H9 (cell line): Measurements from ENCODE around the gene FLT1. TPM values are rescaled to one million over a fixed set of nuclear protein-coding genes. Genes with fewer than 3 reads are reported as not detected.

ENCODE experiments used
- DNase-seq: peaks from one replicate; pipeline ENCODE4 v3.0.0-alpha.2; 2017
- H2AFZ ChIP-seq: one replicate; pipeline ENCODE4 v1.6.1; 2013; ENCODE audit warnings: mild to moderate bottlenecking, low read length, control low read depth, moderate library complexity
- H2AK5ac ChIP-seq: 2 replicates; pipeline ENCODE4 v1.6.1; 2013; ENCODE audit warnings: low read length, control low read depth, mixed read lengths; ENCODE audit not compliant: insufficient read length
- H2BK120ac ChIP-seq: one replicate; pipeline ENCODE4 v1.6.1; 2013; ENCODE audit warnings: low read depth, mild to moderate bottlenecking, low read length, control low read depth, inconsistent platforms; ENCODE audit not compliant: poor library complexity, severe bottlenecking
- H2BK12ac ChIP-seq: 2 replicates; pipeline ENCODE4 v1.6.1; 2013; ENCODE audit warnings: low read length, control low read depth, mixed read lengths, low read depth; ENCODE audit not compliant: insufficient read length
- H2BK15ac ChIP-seq: 2 replicates; pipeline ENCODE4 v1.6.1; 2013; ENCODE audit warnings: low read depth, low read length, control low read depth
- H2BK20ac ChIP-seq: one replicate; pipeline ENCODE4 v1.6.1; 2013; ENCODE audit warnings: low read depth, mild to moderate bottlenecking, low read length, control low read depth, inconsistent platforms; ENCODE audit not compliant: poor library complexity, severe bottlenecking
- H2BK5ac ChIP-seq: 2 replicates; pipeline ENCODE4 v1.6.1; 2013; ENCODE audit warnings: low read length, control low read depth, mixed read lengths; ENCODE audit not compliant: insufficient read length
- H3K14ac ChIP-seq: 2 replicates; pipeline ENCODE4 v1.6.1; 2013; ENCODE audit warnings: low read length, control low read depth; ENCODE audit not compliant: insufficient read depth
- H3K18ac ChIP-seq: 2 replicates; pipeline ENCODE4 v1.6.1; 2013; ENCODE audit warnings: low read depth, mild to moderate bottlenecking, mixed read lengths, low read length, control low read depth; ENCODE audit not compliant: insufficient read length
- H3K23ac ChIP-seq: 2 replicates; pipeline ENCODE4 v1.6.1; 2013; ENCODE audit warnings: low read length, control low read depth, mixed read lengths, low read depth; ENCODE audit not compliant: insufficient read length
- H3K23me2 ChIP-seq: 2 replicates; pipeline ENCODE4 v1.6.1; 2013; ENCODE audit warnings: low read depth, mild to moderate bottlenecking, mixed read lengths, low read length, control low read depth; ENCODE audit not compliant: insufficient read length, poor library complexity, severe bottlenecking
- H3K27ac ChIP-seq: 2 replicates; pipeline ENCODE4 v1.5.1; 2013; ENCODE audit warnings: low read length, control low read depth, mixed read lengths, low read depth; ENCODE audit not compliant: insufficient read length
- H3K27me3 ChIP-seq: 2 replicates; pipeline ENCODE4 v1.6.1; 2013; ENCODE audit warnings: low read length, control low read depth, inconsistent platforms; ENCODE audit not compliant: insufficient read depth
- H3K4ac ChIP-seq: 2 replicates; pipeline ENCODE4 v1.6.1; 2013; ENCODE audit warnings: low read depth, mild to moderate bottlenecking, control low read depth, inconsistent platforms, low read length, moderate library complexity
- H3K4me1 ChIP-seq: 2 replicates; pipeline ENCODE4 v1.6.1; 2013; ENCODE audit warnings: low read length, control low read depth, inconsistent platforms; ENCODE audit not compliant: insufficient read depth
- H3K4me2 ChIP-seq: 2 replicates; pipeline ENCODE4 v1.6.1; 2013; ENCODE audit warnings: low read length, control low read depth, mixed read lengths; ENCODE audit not compliant: insufficient read length, insufficient read depth
- H3K56ac ChIP-seq: 2 replicates; pipeline ENCODE4 v1.6.1; 2013; ENCODE audit warnings: low read depth, mild to moderate bottlenecking, mixed read lengths, low read length, control low read depth; ENCODE audit not compliant: insufficient read length
- H3K79me1 ChIP-seq: 2 replicates; pipeline ENCODE4 v1.6.1; 2013; ENCODE audit warnings: low read depth, mild to moderate bottlenecking, moderate library complexity, low read length, control low read depth, inconsistent platforms; ENCODE audit not compliant: insufficient read depth, poor library complexity, severe bottlenecking
- H3K79me2 ChIP-seq: 2 replicates; pipeline ENCODE4 v1.6.1; 2013; ENCODE audit warnings: low read length, control low read depth, inconsistent platforms; ENCODE audit not compliant: insufficient read depth
- H3K9ac ChIP-seq: 2 replicates; pipeline ENCODE4 v1.6.1; 2013; ENCODE audit warnings: low read length, control low read depth, mixed read lengths; ENCODE audit not compliant: insufficient read length; ENCODE audit errors: extremely low read depth
- H3K9me3 ChIP-seq: one replicate; pipeline ENCODE4 v1.6.1; 2013; ENCODE audit warnings: low read depth, low read length, inconsistent platforms; ENCODE audit not compliant: control insufficient read depth
- H3T11ph ChIP-seq: one replicate; pipeline ENCODE4 v1.6.1; 2013; ENCODE audit warnings: mild to moderate bottlenecking, low read length, control low read depth, inconsistent platforms
- H4K20me1 ChIP-seq: one replicate; pipeline ENCODE4 v1.6.1; 2013; ENCODE audit not compliant: control insufficient read depth, insufficient read length, insufficient read depth
- H4K5ac ChIP-seq: 2 replicates; pipeline ENCODE4 v1.6.1; 2013; ENCODE audit warnings: low read depth, mild to moderate bottlenecking, mixed read lengths, low read length, control low read depth; ENCODE audit not compliant: insufficient read length
- H4K8ac ChIP-seq: replicated peaks from 2 replicates; pipeline ENCODE4 v1.6.1; 2013; ENCODE audit warnings: low read length, control low read depth, mixed read lengths, low read depth; ENCODE audit not compliant: insufficient read length
- H4K91ac ChIP-seq: 2 replicates; pipeline ENCODE4 v1.6.1; 2013; ENCODE audit warnings: low read depth, mild to moderate bottlenecking, moderate library complexity, mixed read lengths, low read length, control low read depth; ENCODE audit not compliant: insufficient read length
- H3K27ac Mint-ChIP-seq, 3 experiments: 2 replicates in 2 of 3; 3 replicates in 1 of 3; pipeline ENCODE4 v1.8.0; 2020 to 2021; ENCODE audit warnings: mixed read lengths in 3 of 3, mild to moderate bottlenecking in 1 of 3, moderate library complexity in 1 of 3
- H3K27me3 Mint-ChIP-seq: 2 replicates; pipeline ENCODE4 v1.8.0; 2021; ENCODE audit warnings: low read depth, mild to moderate bottlenecking, moderate library complexity, mixed read lengths
- H3K36me3 Mint-ChIP-seq, 3 experiments: 2 replicates in 2 of 3; 3 replicates in 1 of 3; pipeline ENCODE4 v1.8.0; 2020 to 2021; ENCODE audit warnings: low read depth in 3 of 3, mixed read lengths in 3 of 3; ENCODE audit not compliant: insufficient read depth in 1 of 3
- H3K4me1 Mint-ChIP-seq, 2 experiments: 2 replicates each; pipeline ENCODE4 v1.8.0; 2020; ENCODE audit warnings: mixed read lengths in 2 of 2
- H3K4me3 Mint-ChIP-seq, 2 experiments: 2 replicates in 1 of 2; 3 replicates in 1 of 2; pipeline ENCODE4 v1.8.0; 2020 to 2021; ENCODE audit warnings: mild to moderate bottlenecking in 2 of 2, mixed read lengths in 2 of 2, moderate library complexity in 1 of 2
- H3K9me3 Mint-ChIP-seq, 2 experiments: 2 replicates in 1 of 2; 3 replicates in 1 of 2; pipeline ENCODE4 v1.8.0; 2020; ENCODE audit warnings: mild to moderate bottlenecking in 2 of 2, mixed read lengths in 2 of 2, moderate library complexity in 1 of 2
- WGBS: extraction: QIAGEN DNeasy Blood & Tissue Kit; methylation state at CpG from one replicate; pipeline ENCODE4 v1.1.7; 2013; ENCODE audit warnings: missing lambda C conversion rate, low lambda C conversion rate, mixed read lengths; ENCODE audit not compliant: insufficient read length; ENCODE audit errors: extremely low coverage; 5-methylcytosine and 5-hydroxymethylcytosine counted together
- total RNA-seq: library from RNA; stranded (reverse); gene quantifications from 2 replicates; pipeline ENCODE4 v1.2.1, GENCODE V29; 2021
- TF ChIP-seq, protein P1 (sequence below): fragments of 200-600 bp; sonication (generic); conservative IDR thresholded peaks from 3 replicates; pipeline ENCODE4 v1.8.0; 2021; ENCODE audit warnings: antibody characterized with exemption, mild to moderate bottlenecking

FLT1 gene
- total RNA-seq, 1 experiment from 2014 or later: 84.1 TPM

DNA sequence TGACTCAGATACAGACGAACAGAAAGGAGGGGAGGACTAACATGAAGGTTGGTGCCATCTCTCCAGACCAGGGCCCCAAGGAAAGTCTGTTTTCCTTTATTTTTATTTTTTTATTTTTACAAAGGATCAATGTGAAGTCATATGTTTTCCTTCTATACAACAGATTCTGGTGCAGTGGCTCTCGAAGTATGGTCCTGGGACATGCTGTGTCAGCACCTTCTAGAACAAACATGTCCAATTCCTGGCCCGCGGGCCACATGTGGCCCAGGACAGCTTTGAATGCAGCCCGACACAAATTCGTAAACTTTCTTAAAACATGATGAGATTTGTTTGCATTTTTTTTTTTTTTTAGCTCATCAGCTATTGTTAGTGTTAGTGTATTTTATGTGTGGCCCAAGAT is 174.7 kb downstream of the FLT1 start:
- Histone ChIP-seq H3K56ac (no peak overlapping the region), H4K20me1 (no peaks in the 10 kb centered on the region), H2BK5ac (no peak overlapping the region), H3K27me3 (no peaks in the 10 kb centered on the region), H3K23ac (no peak overlapping the region), H3K23me2 (no peaks in the 10 kb centered on the region), H3K18ac (no peak overlapping the region), H3K27ac (no peak overlapping the region), H4K5ac (no peak overlapping the region), H3K9me3 (no peaks in the 10 kb centered on the region), H2AFZ (no peak overlapping the region), H2BK20ac (no peak overlapping the region), H3K14ac (no peak overlapping the region), H2AK5ac (no peak overlapping the region), H3K79me1 (no peaks in the 10 kb centered on the region), H3T11ph (no peak overlapping the region), H2BK12ac (no peak overlapping the region), H3K4me2 (no peak overlapping the region), H3K9ac (no peak overlapping the region), H2BK15ac (no peak overlapping the region), H3K4me1 (no peaks in the 10 kb centered on the region), H2BK120ac (no peak overlapping the region), H3K79me2 (no peaks in the 10 kb centered on the region), H3K4ac (no peak overlapping the region), H4K8ac (no peak overlapping the region), H4K91ac (no peak overlapping the region)
- Mint-ChIP-seq H3K27me3 (no peaks in the 10 kb centered on the region), H3K36me3 (peaks cover 16 to 20% (median 17%) of the 10 kb centered on the region in 3 experiments; a peak in 6 of 7 replicates), H3K9me3 (no peaks in the 10 kb centered on the region), H3K4me1 (peaks cover 4 to 13% of the 10 kb centered on the region in 2 experiments), H3K27ac (peak overlapping the region in 1 of 3 experiments; percentile 24; a peak in 1 of 7 replicates), H3K4me3 (no peak overlapping the region)
- TF ChIP-seq, protein P1, sequence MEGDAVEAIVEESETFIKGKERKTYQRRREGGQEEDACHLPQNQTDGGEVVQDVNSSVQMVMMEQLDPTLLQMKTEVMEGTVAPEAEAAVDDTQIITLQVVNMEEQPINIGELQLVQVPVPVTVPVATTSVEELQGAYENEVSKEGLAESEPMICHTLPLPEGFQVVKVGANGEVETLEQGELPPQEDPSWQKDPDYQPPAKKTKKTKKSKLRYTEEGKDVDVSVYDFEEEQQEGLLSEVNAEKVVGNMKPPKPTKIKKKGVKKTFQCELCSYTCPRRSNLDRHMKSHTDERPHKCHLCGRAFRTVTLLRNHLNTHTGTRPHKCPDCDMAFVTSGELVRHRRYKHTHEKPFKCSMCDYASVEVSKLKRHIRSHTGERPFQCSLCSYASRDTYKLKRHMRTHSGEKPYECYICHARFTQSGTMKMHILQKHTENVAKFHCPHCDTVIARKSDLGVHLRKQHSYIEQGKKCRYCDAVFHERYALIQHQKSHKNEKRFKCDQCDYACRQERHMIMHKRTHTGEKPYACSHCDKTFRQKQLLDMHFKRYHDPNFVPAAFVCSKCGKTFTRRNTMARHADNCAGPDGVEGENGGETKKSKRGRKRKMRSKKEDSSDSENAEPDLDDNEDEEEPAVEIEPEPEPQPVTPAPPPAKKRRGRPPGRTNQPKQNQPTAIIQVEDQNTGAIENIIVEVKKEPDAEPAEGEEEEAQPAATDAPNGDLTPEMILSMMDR: no peak
- DNase-seq: no peak
- WGBS: no CpG with 5 or more reads among the region's 6 CpGs
